Stomach (tissue), 4 donors: ENCODE results near the gene PCNP.
"Not testable (repeated sequence)": the region's sequence is repeated elsewhere in the genome, so short reads cannot be mapped to it uniquely, and the experiment has no call there.

Experiments used
- POLR2AphosphoS5 ChIP-seq, 3 donors: sonication (generic); formaldehyde crosslinking; IDR thresholded peaks; one replicate each; pipeline ENCODE4 v1.6.1; 2016; ENCODE audit warnings: antibody characterized with exemption in 3 of 3
- TF ChIP-seq, protein P1 (sequence below), 7 experiments: fragments of 450-650 bp in 4 of 7; fragments of 200-600 bp in 3 of 7; sonication (generic) in 3 of 7; IDR thresholded peaks; one replicate each; pipeline ENCODE4 v1.5.1; 2016 to 2019; ENCODE audit warnings: antibody characterized with exemption in 7 of 7, control low read depth in 2 of 7, mild to moderate bottlenecking in 1 of 7

DNA sequence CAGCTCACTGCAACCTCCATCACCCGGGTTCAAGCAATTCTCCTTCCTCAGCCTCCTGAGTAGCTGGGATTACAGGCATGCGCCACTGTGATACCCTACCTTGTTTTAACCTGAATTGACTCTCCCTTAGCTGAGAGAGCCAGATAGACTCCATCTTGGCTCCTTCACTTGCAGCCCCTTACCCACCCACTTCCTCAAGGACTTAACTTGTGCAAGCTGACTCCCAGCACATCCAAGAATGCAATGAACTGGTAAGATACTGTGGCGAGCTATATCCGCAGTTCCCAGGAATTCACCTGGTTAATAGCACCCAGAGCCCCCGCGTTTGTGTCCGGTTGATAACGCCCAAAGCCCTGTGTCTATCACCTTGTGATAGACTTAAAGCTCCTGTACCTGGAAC, 58.0 kb downstream of the PCNP start:
- TF ChIP-seq, protein P1, sequence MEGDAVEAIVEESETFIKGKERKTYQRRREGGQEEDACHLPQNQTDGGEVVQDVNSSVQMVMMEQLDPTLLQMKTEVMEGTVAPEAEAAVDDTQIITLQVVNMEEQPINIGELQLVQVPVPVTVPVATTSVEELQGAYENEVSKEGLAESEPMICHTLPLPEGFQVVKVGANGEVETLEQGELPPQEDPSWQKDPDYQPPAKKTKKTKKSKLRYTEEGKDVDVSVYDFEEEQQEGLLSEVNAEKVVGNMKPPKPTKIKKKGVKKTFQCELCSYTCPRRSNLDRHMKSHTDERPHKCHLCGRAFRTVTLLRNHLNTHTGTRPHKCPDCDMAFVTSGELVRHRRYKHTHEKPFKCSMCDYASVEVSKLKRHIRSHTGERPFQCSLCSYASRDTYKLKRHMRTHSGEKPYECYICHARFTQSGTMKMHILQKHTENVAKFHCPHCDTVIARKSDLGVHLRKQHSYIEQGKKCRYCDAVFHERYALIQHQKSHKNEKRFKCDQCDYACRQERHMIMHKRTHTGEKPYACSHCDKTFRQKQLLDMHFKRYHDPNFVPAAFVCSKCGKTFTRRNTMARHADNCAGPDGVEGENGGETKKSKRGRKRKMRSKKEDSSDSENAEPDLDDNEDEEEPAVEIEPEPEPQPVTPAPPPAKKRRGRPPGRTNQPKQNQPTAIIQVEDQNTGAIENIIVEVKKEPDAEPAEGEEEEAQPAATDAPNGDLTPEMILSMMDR (IDR thresholded peaks at IDR 0.05): not testable (repeated sequence)
- not testable (repeated sequence) for TF ChIP-seq POLR2AphosphoS5 (IDR thresholded peaks at IDR 0.05)
